ENCODE data around the gene GLCE.

GLCE gene

DNA sequence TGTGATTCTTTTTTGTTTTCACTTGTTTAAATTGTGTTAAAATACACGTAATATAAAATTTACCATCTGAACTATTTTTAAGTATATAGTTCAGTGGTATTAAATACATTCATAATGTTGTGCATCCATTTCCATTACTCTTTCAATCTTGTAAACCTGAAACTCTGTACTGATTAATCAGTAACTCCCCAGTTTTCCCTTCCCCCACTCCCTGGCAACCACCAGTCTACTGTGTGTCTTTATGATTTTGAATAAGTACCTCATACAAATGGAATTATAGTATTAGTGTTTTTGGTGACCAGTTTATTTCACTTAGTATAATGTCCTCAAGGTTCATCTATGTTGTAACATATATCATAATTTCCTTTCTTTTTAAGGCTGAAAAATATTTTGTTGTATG lies 59.3 kb downstream of the GLCE start:
- DNase-seq (ENCODE audit: insufficient read length, low spot score) (no peak), FAIRE-seq (no peak)
- TF ChIP-seq, protein P1, sequence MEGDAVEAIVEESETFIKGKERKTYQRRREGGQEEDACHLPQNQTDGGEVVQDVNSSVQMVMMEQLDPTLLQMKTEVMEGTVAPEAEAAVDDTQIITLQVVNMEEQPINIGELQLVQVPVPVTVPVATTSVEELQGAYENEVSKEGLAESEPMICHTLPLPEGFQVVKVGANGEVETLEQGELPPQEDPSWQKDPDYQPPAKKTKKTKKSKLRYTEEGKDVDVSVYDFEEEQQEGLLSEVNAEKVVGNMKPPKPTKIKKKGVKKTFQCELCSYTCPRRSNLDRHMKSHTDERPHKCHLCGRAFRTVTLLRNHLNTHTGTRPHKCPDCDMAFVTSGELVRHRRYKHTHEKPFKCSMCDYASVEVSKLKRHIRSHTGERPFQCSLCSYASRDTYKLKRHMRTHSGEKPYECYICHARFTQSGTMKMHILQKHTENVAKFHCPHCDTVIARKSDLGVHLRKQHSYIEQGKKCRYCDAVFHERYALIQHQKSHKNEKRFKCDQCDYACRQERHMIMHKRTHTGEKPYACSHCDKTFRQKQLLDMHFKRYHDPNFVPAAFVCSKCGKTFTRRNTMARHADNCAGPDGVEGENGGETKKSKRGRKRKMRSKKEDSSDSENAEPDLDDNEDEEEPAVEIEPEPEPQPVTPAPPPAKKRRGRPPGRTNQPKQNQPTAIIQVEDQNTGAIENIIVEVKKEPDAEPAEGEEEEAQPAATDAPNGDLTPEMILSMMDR (IDR thresholded peaks at IDR 0.05; ENCODE audit: insufficient read depth, missing control alignments), result no peak

DNA sequence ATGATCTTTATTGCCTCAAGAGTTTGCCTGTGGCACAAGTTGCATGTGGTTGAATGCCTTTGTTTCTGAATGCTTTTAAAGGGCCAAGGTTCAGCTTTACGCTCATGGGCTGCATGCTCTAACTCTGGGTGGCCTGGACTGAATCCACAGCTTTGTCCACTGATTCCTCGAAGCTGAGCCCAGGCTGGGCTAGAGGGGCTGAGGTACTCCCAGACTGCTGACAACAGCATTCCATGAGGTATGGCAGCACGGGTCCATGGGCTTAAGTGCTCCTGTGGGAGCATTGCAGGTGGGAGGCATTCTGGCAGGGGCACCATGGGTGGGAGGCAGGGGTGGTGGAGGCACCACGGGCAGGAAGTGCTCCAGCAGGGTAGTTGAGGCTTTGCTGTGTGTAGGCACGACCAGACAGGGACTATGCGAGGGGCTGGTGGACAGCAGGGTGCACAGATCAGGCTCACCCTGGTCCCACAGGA lies 61.6 kb downstream of the GLCE start:
- FAIRE-seq (no peak), DNase-seq (ENCODE audit: insufficient read length, low spot score) (no peak)
- TF ChIP-seq, protein P1 (IDR thresholded peaks at IDR 0.05; ENCODE audit: insufficient read depth, missing control alignments), result no peak

DNA sequence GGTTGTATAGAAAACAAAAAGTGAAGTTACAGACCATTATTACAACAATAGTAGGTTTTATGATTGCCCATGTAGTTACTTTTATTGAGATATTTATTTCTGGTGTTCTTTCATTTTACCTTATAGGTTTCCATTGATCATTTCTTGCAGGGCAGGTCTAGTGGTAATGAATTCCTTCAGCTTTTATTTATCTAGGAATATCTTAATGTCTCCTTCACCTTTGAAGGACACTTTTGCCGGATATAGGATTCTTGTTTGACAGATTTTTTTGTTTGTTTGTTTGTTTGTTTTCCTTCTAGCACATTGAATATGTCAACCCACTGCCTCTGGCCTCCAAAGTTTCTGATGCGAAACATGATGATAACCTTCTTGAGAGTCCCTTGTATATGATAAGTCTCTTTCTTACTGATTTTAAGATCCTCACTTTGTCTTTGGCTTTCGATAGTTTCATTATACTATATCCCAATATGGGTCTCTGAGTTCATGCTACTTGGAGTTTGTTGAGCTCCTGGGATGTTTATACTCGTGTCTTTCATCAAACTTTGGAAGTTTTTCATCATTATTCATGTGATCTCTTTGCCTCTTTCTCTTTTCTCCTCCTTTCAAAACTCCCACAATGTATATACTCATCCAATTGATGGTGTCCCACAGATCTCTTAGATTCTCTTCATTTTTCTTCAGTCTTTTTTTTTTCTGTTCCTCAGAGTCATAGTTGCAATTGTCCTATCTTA lies 62.8 kb downstream of the GLCE start:
- FAIRE-seq (no peak), DNase-seq (ENCODE audit: insufficient read length, low spot score) (no peak)
- TF ChIP-seq, protein P1 (IDR thresholded peaks at IDR 0.05; ENCODE audit: insufficient read depth, missing control alignments), result no peak

DNA sequence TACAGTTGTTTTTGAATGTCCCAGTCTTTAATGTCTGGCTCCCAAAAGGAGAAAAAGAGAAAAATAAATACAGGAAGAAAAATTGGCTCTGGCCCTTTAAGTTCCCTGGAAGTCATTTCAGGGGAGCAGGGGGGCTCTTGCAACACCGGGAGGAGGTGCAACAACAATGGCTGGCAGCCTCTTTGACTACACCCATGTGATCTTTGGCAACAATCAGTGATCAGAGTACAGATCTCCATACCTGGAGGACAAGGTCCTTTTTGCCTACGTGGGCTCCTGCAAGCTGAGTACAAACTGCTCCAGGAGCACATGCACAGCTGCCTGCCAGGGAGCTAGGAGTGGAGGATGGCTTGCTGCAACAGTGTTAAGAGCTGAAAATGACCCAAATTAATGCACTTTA lies 63.9 kb downstream of the GLCE start:
- no peak for DNase-seq (ENCODE audit: insufficient read length, low spot score)
- no peak for FAIRE-seq
- TF ChIP-seq, protein P1 (IDR thresholded peaks at IDR 0.05; ENCODE audit: insufficient read depth, missing control alignments), result no peak

DNA sequence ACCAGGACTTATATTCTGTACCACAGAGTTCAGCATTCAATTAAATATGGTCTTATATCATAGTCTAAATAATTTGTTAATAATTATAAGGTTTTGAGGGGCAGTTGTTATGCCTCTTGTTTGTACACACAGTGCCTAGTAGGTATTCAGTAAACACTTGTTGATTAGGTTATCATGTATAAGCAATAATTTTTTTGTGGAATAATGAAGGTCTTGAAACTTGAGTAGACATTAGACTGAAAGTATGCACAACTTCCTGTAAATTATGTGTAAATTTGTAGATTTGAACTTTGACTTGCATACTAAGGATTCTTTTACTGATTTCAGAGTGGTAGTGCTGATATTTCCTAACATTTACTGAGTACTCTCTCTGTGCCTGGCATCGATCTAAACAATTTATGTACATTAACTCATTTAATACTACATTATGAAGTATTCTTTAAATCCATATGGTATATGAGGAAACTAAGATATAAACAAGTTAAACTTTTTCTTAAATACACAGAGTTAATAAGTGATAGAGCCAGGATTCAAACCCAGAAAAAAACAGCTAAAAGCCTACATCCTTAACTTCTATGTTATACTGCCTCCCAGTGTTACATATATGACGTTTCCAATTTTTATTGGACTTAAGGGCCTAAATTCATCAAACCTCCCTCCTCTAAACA lies 65.1 kb downstream of the GLCE start:
- TF ChIP-seq, protein P1 (IDR thresholded peaks at IDR 0.05; ENCODE audit: insufficient read depth, missing control alignments), result peak; percentile 42
- no peak for DNase-seq (ENCODE audit: insufficient read length, low spot score)
- no peak for FAIRE-seq

DNA sequence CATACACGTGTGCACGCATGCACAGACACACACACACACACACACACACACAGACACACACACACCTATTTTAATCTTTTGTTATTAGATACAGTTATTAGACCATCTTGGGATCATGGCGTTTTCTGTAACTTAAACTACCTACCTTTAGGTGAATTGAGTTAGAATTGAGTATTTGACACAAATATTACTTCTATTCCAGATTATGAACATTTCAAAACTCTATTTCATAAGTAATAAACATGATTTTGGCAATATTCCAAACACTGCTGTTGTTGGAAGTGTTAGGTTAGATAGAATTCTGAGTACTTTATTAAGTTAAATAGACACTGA lies 65.6 kb downstream of the GLCE start:
- DNase-seq (ENCODE audit: insufficient read length, low spot score) (no peak), FAIRE-seq (peak; percentile 32)
- TF ChIP-seq, protein P1 (IDR thresholded peaks at IDR 0.05; ENCODE audit: insufficient read depth, missing control alignments), result no peak

DNA sequence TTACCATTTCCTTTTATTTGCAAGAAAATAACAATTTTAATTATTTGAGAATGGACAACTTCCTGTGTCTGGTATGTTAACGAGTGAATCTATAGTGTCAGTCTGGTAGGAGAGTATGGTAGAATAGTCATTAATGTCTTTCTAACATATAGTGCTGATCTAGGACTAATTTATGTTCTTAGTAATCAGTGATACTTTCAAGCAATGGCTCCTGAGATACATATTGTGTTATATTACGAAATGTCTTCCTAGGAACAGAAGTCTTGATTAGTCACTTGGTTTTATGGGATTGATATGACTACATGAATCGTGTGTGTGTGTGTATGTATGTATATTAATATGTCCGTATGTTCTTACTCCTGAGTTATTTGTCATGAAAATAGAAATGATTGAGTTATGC lies 71.7 kb downstream of the GLCE start:
- TF ChIP-seq, protein P1 (IDR thresholded peaks at IDR 0.05; ENCODE audit: insufficient read depth, missing control alignments), result no peak
- FAIRE-seq (peak; percentile 66), DNase-seq (ENCODE audit: insufficient read length, low spot score) (no peak)
